Progenitor cell of endocrine pancreas (in vitro differentiated cells): ENCODE measurements around the gene SYT8. TPM values are rescaled to one million over a fixed set of nuclear protein-coding genes. Genes with fewer than 3 reads are reported as not detected.

Source experiments
- DNase-seq: peaks from one replicate; pipeline ENCODE4 v3.0.0; 2021; ENCODE audit warnings: low spot score; ENCODE audit not compliant: unreplicated experiment
- H3K27ac Mint-ChIP-seq: 2 replicates; pipeline ENCODE4 v1.8.0; 2021; ENCODE audit warnings: mild to moderate bottlenecking, moderate library complexity, mixed read lengths
- H3K27me3 Mint-ChIP-seq: 2 replicates; pipeline ENCODE4 v1.8.0; 2021; ENCODE audit warnings: mixed read lengths
- H3K36me3 Mint-ChIP-seq: 2 replicates; pipeline ENCODE4 v1.8.0; 2022; ENCODE audit warnings: mixed read lengths; ENCODE audit not compliant: insufficient read depth
- H3K4me1 Mint-ChIP-seq: 2 replicates; pipeline ENCODE4 v1.8.0; 2021; ENCODE audit warnings: low read depth, mixed read lengths
- H3K4me3 Mint-ChIP-seq: 2 replicates; pipeline ENCODE4 v1.8.0; 2021; ENCODE audit warnings: low read depth, mild to moderate bottlenecking, moderate library complexity, mixed read lengths
- H3K9me3 Mint-ChIP-seq: 2 replicates; pipeline ENCODE4 v1.8.0; 2021; ENCODE audit warnings: low read depth, mixed read lengths
- total RNA-seq: library from RNA; stranded (reverse); gene quantifications from 2 replicates; pipeline ENCODE4 v1.2.1, GENCODE V29; 2021
- TF ChIP-seq, protein P1 (sequence below): fragments of 200-600 bp; sonication (generic); IDR thresholded peaks from one replicate; pipeline ENCODE4 v1.5.0; 2021; ENCODE audit warnings: antibody characterized with exemption, mild to moderate bottlenecking; ENCODE audit not compliant: unreplicated experiment

The SYT8 gene
- total RNA-seq, 1 donor from 2014 or later: 1.5 TPM

DNA sequence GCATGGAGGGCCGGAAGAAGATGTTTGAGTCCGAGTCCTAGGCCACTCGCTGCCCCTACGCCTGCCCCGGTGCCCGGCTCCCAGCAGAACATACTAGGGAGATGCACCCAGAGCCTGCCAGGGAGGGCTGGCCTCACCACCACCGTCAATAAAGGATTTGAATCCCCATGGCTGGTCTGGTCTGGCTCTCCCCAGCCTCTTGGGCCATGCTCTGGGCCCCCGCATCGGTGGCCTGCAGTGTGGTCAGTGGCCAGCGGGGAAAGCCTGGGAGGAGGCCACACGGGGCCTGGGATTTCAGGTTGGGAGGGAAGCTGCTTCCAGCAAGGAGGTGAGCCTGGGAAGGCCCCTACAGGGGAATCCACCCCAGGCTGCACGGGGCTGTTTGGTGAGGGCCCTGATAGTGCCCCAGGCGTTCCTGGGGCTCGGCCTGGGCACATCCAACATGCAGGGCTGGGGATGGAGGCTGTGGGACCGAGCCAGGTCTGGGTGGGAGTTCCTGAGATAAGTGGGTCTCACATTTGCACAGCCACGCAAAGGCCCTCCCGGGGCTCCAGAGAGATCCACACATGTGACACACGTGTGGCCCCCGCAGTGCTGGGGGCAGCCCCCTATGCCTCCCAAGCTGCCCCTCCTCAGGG is 6.8 kb downstream of the SYT8 start:
- H3K4me1 Mint-ChIP-seq: peaks cover 4% of the 10 kb centered on the region
- no peaks in the 10 kb centered on the region for H3K36me3 Mint-ChIP-seq
- no peak overlapping the region for H3K27ac Mint-ChIP-seq
- H3K27me3 Mint-ChIP-seq: peaks cover 20% of the 10 kb centered on the region
- TF ChIP-seq, protein P1, sequence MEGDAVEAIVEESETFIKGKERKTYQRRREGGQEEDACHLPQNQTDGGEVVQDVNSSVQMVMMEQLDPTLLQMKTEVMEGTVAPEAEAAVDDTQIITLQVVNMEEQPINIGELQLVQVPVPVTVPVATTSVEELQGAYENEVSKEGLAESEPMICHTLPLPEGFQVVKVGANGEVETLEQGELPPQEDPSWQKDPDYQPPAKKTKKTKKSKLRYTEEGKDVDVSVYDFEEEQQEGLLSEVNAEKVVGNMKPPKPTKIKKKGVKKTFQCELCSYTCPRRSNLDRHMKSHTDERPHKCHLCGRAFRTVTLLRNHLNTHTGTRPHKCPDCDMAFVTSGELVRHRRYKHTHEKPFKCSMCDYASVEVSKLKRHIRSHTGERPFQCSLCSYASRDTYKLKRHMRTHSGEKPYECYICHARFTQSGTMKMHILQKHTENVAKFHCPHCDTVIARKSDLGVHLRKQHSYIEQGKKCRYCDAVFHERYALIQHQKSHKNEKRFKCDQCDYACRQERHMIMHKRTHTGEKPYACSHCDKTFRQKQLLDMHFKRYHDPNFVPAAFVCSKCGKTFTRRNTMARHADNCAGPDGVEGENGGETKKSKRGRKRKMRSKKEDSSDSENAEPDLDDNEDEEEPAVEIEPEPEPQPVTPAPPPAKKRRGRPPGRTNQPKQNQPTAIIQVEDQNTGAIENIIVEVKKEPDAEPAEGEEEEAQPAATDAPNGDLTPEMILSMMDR: no peak
- no peaks in the 10 kb centered on the region for H3K9me3 Mint-ChIP-seq
- DNase-seq: no peak
- H3K4me3 Mint-ChIP-seq: no peak overlapping the region

DNA sequence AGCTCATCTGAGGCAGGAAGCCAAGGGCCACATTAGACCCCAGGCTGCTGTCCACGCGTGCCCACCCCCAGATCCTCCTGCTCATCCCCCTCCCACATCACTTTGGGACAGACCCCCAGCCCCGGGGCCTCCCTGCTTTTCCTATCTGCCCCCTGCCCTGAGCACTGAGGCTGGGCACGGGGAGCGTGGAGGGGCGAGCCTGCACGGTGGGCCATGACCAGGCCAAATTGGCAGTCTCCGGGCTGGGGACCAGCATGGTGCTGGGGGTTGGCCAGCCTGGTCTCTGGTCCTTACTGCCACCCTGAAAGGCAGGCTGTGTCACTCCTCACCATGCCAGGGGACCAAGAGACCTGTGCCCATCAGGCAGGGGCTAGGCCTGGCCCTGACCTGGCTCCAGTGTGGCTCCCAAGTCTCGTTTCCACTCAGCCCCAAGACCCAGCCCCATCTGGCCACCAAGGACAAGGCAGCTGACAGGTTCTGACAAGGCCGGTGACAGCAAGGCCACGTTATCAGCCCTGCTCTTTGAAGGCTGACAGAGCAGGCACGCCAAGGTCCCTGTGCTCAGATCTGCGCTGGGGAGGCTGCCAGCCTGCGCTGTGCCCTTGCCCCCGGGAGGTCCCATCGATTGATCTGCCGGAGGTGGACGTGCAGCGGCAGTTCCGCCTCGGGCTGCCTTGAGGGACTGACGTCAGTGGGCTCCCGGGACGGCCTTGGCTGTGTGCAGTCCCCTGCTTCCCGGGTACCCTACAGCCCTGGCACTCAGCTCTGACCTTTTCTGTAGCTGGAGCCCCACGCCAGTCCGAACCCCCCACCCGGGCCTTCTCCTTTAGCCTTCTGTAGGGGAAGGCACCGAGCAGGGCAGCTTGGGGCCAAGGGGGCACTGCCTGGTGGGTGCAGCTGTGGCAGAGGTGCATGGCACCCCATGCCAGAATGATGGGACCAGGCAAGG is 7.6 kb downstream of the SYT8 start:
- peaks cover 4% of the 10 kb centered on the region for H3K4me1 Mint-ChIP-seq
- TF ChIP-seq, protein P1: no peak
- DNase-seq: no peak
- H3K27ac Mint-ChIP-seq: no peak overlapping the region
- no peak overlapping the region for H3K4me3 Mint-ChIP-seq
- H3K27me3 Mint-ChIP-seq: peaks cover 25% of the 10 kb centered on the region
- no peaks in the 10 kb centered on the region for H3K36me3 Mint-ChIP-seq
- H3K9me3 Mint-ChIP-seq: no peaks in the 10 kb centered on the region

DNA sequence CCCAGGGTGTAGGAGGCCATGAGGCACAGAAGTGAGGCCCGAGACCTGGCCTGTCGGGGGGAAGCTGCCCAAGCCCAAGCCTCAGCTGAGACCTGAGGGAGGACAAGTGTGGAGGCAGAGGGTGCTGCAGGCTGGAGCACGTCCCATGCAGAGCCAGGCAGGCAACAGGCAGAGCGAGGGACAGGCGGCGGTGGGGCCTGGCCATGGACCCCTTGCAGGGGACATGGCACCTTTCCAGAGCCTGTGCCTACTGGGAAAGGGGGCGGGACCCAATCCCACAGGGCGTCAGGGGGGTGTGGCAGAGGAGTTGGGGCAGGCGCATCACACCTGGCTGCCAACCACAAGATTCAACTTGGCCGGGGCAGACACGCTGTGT is 8.3 kb downstream of the SYT8 start:
- DNase-seq: no peak
- Mint-ChIP-seq H3K4me1 (peaks cover 4% of the 10 kb centered on the region), H3K4me3 (no peak overlapping the region), H3K36me3 (no peaks in the 10 kb centered on the region), H3K27ac (no peak overlapping the region), H3K9me3 (no peaks in the 10 kb centered on the region), H3K27me3 (peaks cover 29% of the 10 kb centered on the region)
- TF ChIP-seq, protein P1: no peak

DNA sequence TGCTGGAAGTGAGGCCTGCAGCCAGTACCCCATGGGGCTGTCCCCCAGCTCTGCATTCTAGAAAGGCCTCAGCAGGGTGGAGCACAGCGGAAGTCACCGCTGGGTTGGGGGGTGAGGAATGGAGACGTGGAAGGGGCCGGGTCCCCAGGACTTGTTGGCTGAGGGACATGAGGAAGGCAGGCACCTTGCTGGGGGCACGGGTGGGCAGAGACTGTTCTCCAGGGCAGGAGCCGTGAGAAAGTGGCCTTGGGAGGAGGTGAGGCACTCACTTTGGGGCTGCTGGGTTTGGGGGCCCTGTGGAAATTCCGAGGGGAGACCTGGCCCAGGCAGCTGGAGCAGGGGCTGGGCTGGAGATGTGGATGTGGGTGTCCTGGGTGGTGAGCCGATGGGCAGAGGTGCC is 9.0 kb downstream of the SYT8 start:
- Mint-ChIP-seq H3K9me3 (no peaks in the 10 kb centered on the region), H3K27ac (no peak overlapping the region), H3K27me3 (peaks cover 29% of the 10 kb centered on the region), H3K36me3 (no peaks in the 10 kb centered on the region), H3K4me1 (peaks cover 4% of the 10 kb centered on the region), H3K4me3 (no peak overlapping the region)
- no peak for DNase-seq
- TF ChIP-seq, protein P1: no peak

DNA sequence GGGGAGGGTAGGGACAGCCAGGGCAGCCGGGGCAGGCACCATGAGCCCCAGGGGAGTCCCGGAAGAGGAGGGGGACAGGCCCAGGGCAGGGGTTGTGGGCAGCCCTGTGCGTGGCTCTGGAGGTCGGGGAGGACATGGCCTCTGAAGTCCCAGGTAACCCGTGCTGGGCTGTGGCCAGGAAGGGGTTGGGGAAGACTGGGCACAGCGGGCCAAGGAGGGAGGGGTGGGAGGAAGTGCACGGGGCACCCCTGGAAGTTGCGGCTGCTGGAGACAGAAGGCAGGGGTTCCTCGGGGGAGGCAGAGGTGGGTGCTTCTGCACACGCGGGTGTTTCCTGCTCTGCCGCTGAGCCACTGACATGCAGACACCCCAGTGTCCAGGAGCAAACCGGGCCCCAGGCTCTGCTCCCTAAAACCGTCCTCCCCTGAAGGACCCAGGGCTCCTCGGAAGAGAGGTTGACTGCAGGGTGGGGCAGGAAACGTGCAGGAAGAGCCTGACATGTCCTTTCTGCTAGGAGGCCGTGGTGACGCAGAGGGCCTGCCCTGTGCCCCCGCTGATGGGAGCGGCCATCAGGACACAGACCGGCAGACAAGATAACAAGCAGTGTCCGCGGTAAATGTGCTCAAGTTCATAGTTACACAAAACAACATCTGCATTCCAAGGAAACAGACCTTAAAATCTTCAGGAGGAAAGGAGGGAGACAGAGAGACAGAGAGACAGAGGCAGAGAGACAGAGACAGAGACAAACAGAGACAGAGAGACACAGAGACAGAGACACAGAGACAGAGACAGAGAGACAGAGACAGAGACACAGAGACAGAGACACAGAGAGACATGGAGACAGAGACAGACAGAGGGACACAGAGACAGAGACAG is 9.7 kb downstream of the SYT8 start:
- no peaks in the 10 kb centered on the region for H3K9me3 Mint-ChIP-seq
- DNase-seq: no peak
- no peak overlapping the region for H3K4me3 Mint-ChIP-seq
- H3K27ac Mint-ChIP-seq: peak overlapping the region; percentile 63
- peaks cover 29% of the 10 kb centered on the region for H3K27me3 Mint-ChIP-seq
- H3K4me1 Mint-ChIP-seq: peaks cover 4% of the 10 kb centered on the region
- TF ChIP-seq, protein P1: no peak
- H3K36me3 Mint-ChIP-seq: no peaks in the 10 kb centered on the region
